HUES6 (cell line): Measurements from ENCODE around the gene COG4.

Source experiments
- H3K27ac ChIP-seq: 2 replicates; pipeline ENCODE4 v1.7.0; 2013; ENCODE audit warnings: low read depth, mild to moderate bottlenecking, low read length, inconsistent platforms
- H3K27me3 ChIP-seq: 2 replicates; pipeline ENCODE4 v1.6.1; 2013; ENCODE audit warnings: low read length; ENCODE audit not compliant: control insufficient read depth, insufficient read depth
- H3K36me3 ChIP-seq: 2 replicates; pipeline ENCODE4 v1.6.1; 2013; ENCODE audit warnings: low read length; ENCODE audit not compliant: control insufficient read depth, insufficient read depth
- H3K4me1 ChIP-seq: 2 replicates; pipeline ENCODE4 v1.6.1; 2013; ENCODE audit warnings: low read length; ENCODE audit not compliant: control insufficient read depth, insufficient read depth
- H3K4me3 ChIP-seq: 2 replicates; pipeline ENCODE4 v1.5.1; 2013; ENCODE audit warnings: low read depth, low read length
- H3K9ac ChIP-seq: one replicate; pipeline ENCODE4 v1.6.1; 2013; ENCODE audit warnings: mild to moderate bottlenecking, low read length
- H3K9me3 ChIP-seq: 2 replicates; pipeline ENCODE4 v1.6.1; 2013; ENCODE audit warnings: low read depth, low read length; ENCODE audit not compliant: control insufficient read depth, insufficient read depth

The COG4 gene

GRCh38 chr16:70438969-70439862, 84.1 kb downstream of the COG4 start, which contains the start of gene ST3GAL2:
Gene ST3GAL2, minus strand, starts transcription at chr16:70439100. Its CDS starts 40,570 bp downstream, at chr16:70398530.
- Histone ChIP-seq H3K4me3 (peak within 1 kb of the TSS; percentile 68), H3K9ac (peak within 1 kb of the TSS; percentile 63), H3K4me1 (peaks cover 34% of the 10 kb centered on the region), H3K27ac (peak within 1 kb of the TSS; percentile 19), H3K27me3 (no peaks in the 10 kb centered on the region), H3K9me3 (no peaks in the 10 kb centered on the region), H3K36me3 (peaks cover 6% of the 10 kb centered on the region; the same call in 1 of the 2 replicates)

- no peak overlapping the region for H3K27ac ChIP-seq
- peaks cover 38% of the 10 kb centered on the region for H3K4me1 ChIP-seq
- H3K27me3 ChIP-seq: no peaks in the 10 kb centered on the region
- peaks cover 6% of the 10 kb centered on the region; the same call in 1 of the 2 replicates for H3K36me3 ChIP-seq
- no peaks in the 10 kb centered on the region for H3K9me3 ChIP-seq
- peak overlapping the region; percentile 68 for H3K4me3 ChIP-seq
- H3K9ac ChIP-seq: peak overlapping the region; percentile 58
These were observed 84.8 kb downstream of the COG4 start for GRCh38 chr16:70438585-70438968.

- Histone ChIP-seq H3K9ac (peak overlapping the region; percentile 58), H3K27me3 (no peaks in the 10 kb centered on the region), H3K9me3 (no peaks in the 10 kb centered on the region), H3K27ac (peak overlapping the region; percentile 12; the same call in 1 of the 2 replicates), H3K4me1 (peaks cover 45% of the 10 kb centered on the region), H3K36me3 (peaks cover 6% of the 10 kb centered on the region; the same call in 1 of the 2 replicates), H3K4me3 (peak overlapping the region; percentile 68)
These were observed 85.5 kb downstream of the COG4 start for GRCh38 chr16:70437582-70438557.

- no peaks in the 10 kb centered on the region for H3K27me3 ChIP-seq
- peaks cover 6% of the 10 kb centered on the region; the same call in 1 of the 2 replicates for H3K36me3 ChIP-seq
- H3K9me3 ChIP-seq: no peaks in the 10 kb centered on the region
- peaks cover 52% of the 10 kb centered on the region for H3K4me1 ChIP-seq
- H3K9ac ChIP-seq: peak overlapping the region; percentile 58
- H3K4me3 ChIP-seq: peak overlapping the region; percentile 68
- H3K27ac ChIP-seq: peak overlapping the region; percentile 12; the same call in 1 of the 2 replicates
These were observed 86.3 kb downstream of the COG4 start for GRCh38 chr16:70437017-70437581.

GRCh38 chr16:70434484-70435260, 88.7 kb downstream of the COG4 start:
- Histone ChIP-seq H3K9ac (no peak overlapping the region), H3K27ac (no peak overlapping the region), H3K36me3 (peaks cover 6% of the 10 kb centered on the region; the same call in 1 of the 2 replicates), H3K27me3 (no peaks in the 10 kb centered on the region), H3K4me1 (peaks cover 61% of the 10 kb centered on the region), H3K9me3 (no peaks in the 10 kb centered on the region), H3K4me3 (no peak overlapping the region)

- Histone ChIP-seq H3K9ac (no peak overlapping the region), H3K4me3 (no peak overlapping the region), H3K9me3 (no peaks in the 10 kb centered on the region), H3K4me1 (peaks cover 67% of the 10 kb centered on the region), H3K27ac (peak overlapping the region; percentile 32; the same call in 1 of the 2 replicates), H3K36me3 (peaks cover 6% of the 10 kb centered on the region; the same call in 1 of the 2 replicates), H3K27me3 (no peaks in the 10 kb centered on the region)
These were observed 89.8 kb downstream of the COG4 start for GRCh38 chr16:70433458-70434103.

- Histone ChIP-seq H3K9me3 (no peaks in the 10 kb centered on the region), H3K4me3 (peak overlapping the region; percentile 24; the same call in 1 of the 2 replicates), H3K27ac (peak overlapping the region; percentile 32), H3K27me3 (no peaks in the 10 kb centered on the region), H3K9ac (peak overlapping the region; percentile 29), H3K36me3 (peaks cover 6% of the 10 kb centered on the region; the same call in 1 of the 2 replicates), H3K4me1 (peaks cover 70% of the 10 kb centered on the region)
These were observed 90.5 kb downstream of the COG4 start for GRCh38 chr16:70432723-70433457.

- no peaks in the 10 kb centered on the region for H3K9me3 ChIP-seq
- H3K27ac ChIP-seq: peak overlapping the region; percentile 32; the same call in 1 of the 2 replicates
- H3K27me3 ChIP-seq: no peaks in the 10 kb centered on the region
- no peak overlapping the region for H3K4me3 ChIP-seq
- peak overlapping the region; percentile 29 for H3K9ac ChIP-seq
- peaks cover 6% of the 10 kb centered on the region; the same call in 1 of the 2 replicates for H3K36me3 ChIP-seq
- peaks cover 70% of the 10 kb centered on the region for H3K4me1 ChIP-seq
These were observed 91.0 kb downstream of the COG4 start for GRCh38 chr16:70432356-70432722.
